ENCODE measurements around the gene GRIN2C.

GRCh38 chr17:74877592-74878548 lies 18.2 kb upstream of the GRIN2C start:
- TF ChIP-seq CTCF (IDR thresholded peaks at IDR 0.05; ENCODE audit: low read depth, low read length) (no peak), EZH2phosphoT487 (IDR thresholded peaks at IDR 0.05; ENCODE audit: low read depth) (no peak)

Data from OCI-LY3 (cell line).